Measurements from ENCODE around the gene EXD3. TPM values are rescaled to one million over a fixed set of nuclear protein-coding genes. Genes with fewer than 3 reads are reported as not detected.

Gene EXD3
- total and polyA plus RNA-seq, 4 donors = 8.6 to 30.5 (median 19.5) TPM

DNA sequence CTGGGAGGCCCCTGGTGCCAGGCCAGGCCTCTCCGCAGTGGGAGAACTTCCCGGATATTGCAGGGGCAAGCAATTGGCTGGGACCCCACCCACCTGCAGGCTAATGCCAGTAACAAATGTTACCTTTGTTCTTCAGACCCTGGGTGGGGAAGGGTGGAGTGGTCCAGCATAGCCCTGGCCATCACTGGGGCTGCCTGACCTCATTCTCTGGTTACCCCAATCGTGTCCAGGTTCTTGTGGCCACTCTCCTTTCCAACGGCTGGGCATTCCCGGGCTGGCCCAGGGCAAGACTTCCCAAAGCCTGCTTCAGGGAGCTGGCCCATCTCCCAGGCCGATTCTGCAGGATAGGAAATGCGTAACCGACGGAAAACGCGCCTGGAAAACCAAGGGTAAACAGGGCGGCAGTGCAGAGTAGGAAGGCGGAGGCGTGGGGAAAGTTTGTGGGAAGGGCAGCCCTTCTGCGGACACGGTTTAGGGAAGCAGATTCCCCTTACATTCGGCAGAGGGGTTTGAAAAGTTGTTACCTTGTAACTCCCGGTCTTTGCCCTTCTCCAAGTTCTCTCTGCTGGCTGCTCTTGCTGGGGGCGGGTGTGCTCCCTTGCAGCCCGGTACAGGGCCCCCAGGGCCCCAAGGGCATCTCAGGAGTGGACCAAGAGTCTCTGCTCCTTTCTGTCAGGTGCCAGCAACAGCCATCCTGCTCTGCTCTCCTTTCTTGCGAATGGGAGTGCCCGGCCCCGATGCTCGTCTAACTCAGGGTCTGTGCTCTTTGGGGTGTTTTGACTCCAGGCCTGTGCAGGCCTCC, 124.4 kb downstream of the EXD3 start:
- peak overlapping the region; percentile 12 for H3K4me3 ChIP-seq
- peaks cover 0 to 6% (median 0%) of the 10 kb centered on the region in 4 donors for H3K9me3 ChIP-seq (ENCODE audit: control insufficient read depth in 4 of 4, insufficient read depth in 3 of 4, low read length in 3 of 4)
- H3K4me1 ChIP-seq (ENCODE audit: control insufficient read depth in 5 of 5, insufficient read depth in 5 of 5, low read length in 5 of 5) = peaks cover 0 to 47% (median 20%) of the 10 kb centered on the region in 5 donors
- H3K36me3 ChIP-seq (ENCODE audit: control insufficient read depth in 4 of 4, insufficient read depth in 4 of 4, low read length in 4 of 4) = no peaks in the 10 kb centered on the region
- peak overlapping the region; percentile 21 to 74 for H3K27ac ChIP-seq (ENCODE audit: low read depth in 1 of 2, low read length in 1 of 2)
- TF ChIP-seq, protein P1, sequence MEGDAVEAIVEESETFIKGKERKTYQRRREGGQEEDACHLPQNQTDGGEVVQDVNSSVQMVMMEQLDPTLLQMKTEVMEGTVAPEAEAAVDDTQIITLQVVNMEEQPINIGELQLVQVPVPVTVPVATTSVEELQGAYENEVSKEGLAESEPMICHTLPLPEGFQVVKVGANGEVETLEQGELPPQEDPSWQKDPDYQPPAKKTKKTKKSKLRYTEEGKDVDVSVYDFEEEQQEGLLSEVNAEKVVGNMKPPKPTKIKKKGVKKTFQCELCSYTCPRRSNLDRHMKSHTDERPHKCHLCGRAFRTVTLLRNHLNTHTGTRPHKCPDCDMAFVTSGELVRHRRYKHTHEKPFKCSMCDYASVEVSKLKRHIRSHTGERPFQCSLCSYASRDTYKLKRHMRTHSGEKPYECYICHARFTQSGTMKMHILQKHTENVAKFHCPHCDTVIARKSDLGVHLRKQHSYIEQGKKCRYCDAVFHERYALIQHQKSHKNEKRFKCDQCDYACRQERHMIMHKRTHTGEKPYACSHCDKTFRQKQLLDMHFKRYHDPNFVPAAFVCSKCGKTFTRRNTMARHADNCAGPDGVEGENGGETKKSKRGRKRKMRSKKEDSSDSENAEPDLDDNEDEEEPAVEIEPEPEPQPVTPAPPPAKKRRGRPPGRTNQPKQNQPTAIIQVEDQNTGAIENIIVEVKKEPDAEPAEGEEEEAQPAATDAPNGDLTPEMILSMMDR (IDR thresholded peaks at IDR 0.05; ENCODE audit: control extremely low read depth, extremely low read depth) = no peak
- no peak overlapping the region for H3K9ac ChIP-seq (ENCODE audit: insufficient read depth in 1 of 2, low read length in 2 of 2)
- DNase-seq (peak in 1 of 3 donors; percentile 15), ATAC-seq (ENCODE audit: insufficient read depth, low FRiP score) (no peak)
- 60 to 74% methylated on average over 24 of the region's 24 CpGs for WGBS, 2 donors
- H3K27me3 ChIP-seq (ENCODE audit: control insufficient read depth in 3 of 3, insufficient read depth in 3 of 3, low read length in 2 of 3) = peaks cover 0 to 27% (median 5%) of the 10 kb centered on the region in 3 donors

DNA sequence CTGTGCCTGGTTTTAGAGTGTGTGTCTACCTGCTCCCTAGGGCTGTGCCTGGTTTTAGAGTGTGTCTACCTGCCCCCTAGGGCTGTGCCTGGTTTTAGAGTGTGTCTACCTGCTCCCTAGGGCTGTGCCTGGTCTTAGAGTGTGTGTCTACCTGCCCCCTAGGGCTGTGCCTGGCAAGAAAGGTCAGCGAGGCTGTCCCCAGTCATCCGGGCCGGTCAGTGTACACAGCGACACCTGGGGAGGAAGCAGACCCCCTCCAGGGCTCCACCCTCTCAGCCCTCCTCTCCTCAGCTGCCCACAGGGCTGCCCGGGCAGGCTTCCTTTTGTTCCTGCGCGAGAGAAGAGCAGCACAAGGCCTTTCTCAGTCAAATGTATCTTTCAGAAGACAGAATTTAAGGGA, 125.0 kb downstream of the EXD3 start:
- Histone ChIP-seq H3K27me3 (ENCODE audit: control insufficient read depth in 3 of 3, insufficient read depth in 3 of 3, low read length in 2 of 3) (peaks cover 0 to 32% (median 5%) of the 10 kb centered on the region in 3 donors), H3K9me3 (ENCODE audit: control insufficient read depth in 4 of 4, insufficient read depth in 3 of 4, low read length in 3 of 4) (peaks cover 0 to 6% (median 0%) of the 10 kb centered on the region in 4 donors), H3K27ac (ENCODE audit: low read depth in 1 of 2, low read length in 1 of 2) (peak overlapping the region in 1 of 2 donors; percentile 74), H3K9ac (ENCODE audit: insufficient read depth in 1 of 2, low read length in 2 of 2) (no peak overlapping the region), H3K36me3 (ENCODE audit: control insufficient read depth in 4 of 4, insufficient read depth in 4 of 4, low read length in 4 of 4) (no peaks in the 10 kb centered on the region), H3K4me1 (ENCODE audit: control insufficient read depth in 5 of 5, insufficient read depth in 5 of 5, low read length in 5 of 5) (peaks cover 0 to 43% (median 19%) of the 10 kb centered on the region in 5 donors), H3K4me3 (no peak overlapping the region)
- DNase-seq (peak in 1 of 3 donors; percentile 9), ATAC-seq (ENCODE audit: insufficient read depth, low FRiP score) (no peak)
- TF ChIP-seq, protein P1 (IDR thresholded peaks at IDR 0.05; ENCODE audit: control extremely low read depth, extremely low read depth) = no peak
- 53 to 74% methylated on average over 7 of the region's 7 CpGs for WGBS, 2 donors

DNA sequence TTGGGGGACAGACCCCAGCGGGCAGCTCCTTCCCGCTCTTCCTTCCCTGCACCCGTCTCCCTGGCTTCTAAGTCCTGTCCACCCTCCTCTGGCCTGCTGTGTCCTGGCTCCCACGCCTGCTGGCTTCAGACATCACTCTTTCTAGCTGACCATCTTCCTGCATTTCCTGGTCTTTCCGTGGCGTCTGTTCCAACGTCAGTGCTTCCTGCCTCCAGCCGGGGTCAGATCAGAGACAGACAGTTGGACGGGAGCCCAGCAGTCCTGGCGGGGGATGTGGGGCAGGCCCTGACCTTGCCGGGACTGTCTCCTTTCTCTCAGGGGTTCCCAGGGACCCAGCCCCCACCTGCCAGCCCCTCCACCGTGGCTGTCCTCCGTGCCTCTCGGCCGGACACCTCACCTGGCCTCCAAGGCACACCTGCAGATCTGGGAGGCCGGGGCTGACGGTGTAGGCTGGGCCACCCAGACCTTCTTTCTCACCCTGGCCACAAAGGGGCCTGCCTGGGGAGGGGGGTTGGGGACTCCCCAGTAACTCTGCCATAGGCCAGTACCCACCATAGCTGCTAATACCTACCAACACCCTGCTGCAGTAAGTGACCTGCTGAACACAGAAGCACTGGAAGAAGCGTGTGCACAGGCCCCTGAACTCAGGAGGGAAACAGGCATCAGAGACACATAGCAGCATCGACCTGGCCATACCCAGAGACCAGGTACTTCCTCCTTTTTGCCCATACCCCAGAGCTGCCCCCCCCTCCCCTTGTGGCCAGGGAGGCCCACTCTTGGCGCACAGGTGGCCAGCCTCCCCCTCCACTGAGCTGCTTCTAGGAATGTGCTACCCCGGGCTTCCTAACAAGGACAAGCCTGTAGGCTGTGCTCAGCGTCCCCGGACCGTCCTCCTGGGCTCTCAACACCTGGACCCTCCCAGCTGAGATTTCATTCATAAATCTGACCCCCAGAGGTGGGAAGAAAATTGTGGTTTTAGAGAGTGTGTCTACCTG, 126.0 kb downstream of the EXD3 start:
- H3K36me3 ChIP-seq (ENCODE audit: control insufficient read depth in 4 of 4, insufficient read depth in 4 of 4, low read length in 4 of 4) = no peaks in the 10 kb centered on the region
- TF ChIP-seq, protein P1 (IDR thresholded peaks at IDR 0.05; ENCODE audit: control extremely low read depth, extremely low read depth) = no peak
- H3K27me3 ChIP-seq (ENCODE audit: control insufficient read depth in 3 of 3, insufficient read depth in 3 of 3, low read length in 2 of 3) = peaks cover 0 to 32% (median 5%) of the 10 kb centered on the region in 3 donors
- peaks cover 0 to 6% (median 0%) of the 10 kb centered on the region in 4 donors for H3K9me3 ChIP-seq (ENCODE audit: control insufficient read depth in 4 of 4, insufficient read depth in 3 of 4, low read length in 3 of 4)
- H3K4me3 ChIP-seq = peak overlapping the region; percentile 55
- H3K27ac ChIP-seq (ENCODE audit: low read depth in 1 of 2, low read length in 1 of 2) = peak overlapping the region; percentile 73 to 88
- no peak overlapping the region for H3K9ac ChIP-seq (ENCODE audit: insufficient read depth in 1 of 2, low read length in 2 of 2)
- ATAC-seq (ENCODE audit: insufficient read depth, low FRiP score) (no peak), DNase-seq (peak; percentile 60 to 74 (median 64))
- 43 to 54% methylated on average over 24 of the region's 24 CpGs for WGBS, 2 donors
- H3K4me1 ChIP-seq (ENCODE audit: control insufficient read depth in 5 of 5, insufficient read depth in 5 of 5, low read length in 5 of 5) = peaks cover 0 to 38% (median 14%) of the 10 kb centered on the region in 5 donors

Data from lung (tissue), 12 donors.